IMR-90 (cell line): Measurements from ENCODE around the gene KCNK7. TPM values are rescaled to one million over a fixed set of nuclear protein-coding genes. Genes with fewer than 3 reads are reported as not detected.
A peak's percentile ranks its signal among the peaks of the same experiment; 100 is the strongest.

Experiments
- SMC3 ChIP-seq: fragments of 150-350 bp; IDR thresholded peaks from 2 replicates; pipeline ENCODE4 v1.6.1; 2016; ENCODE audit warnings: low read depth, mild to moderate bottlenecking, antibody characterized with exemption, low read length, moderate library complexity
- polyA plus RNA-seq, 3 experiments: library from polyadenylated mRNA; depleted of rRNA; stranded (reverse); fragments of >200 nt; gene quantifications; 2 replicates each; pipeline ENCODE4 v1.2.3, GENCODE V29; 2012; ENCODE audit warnings: low replicate concordance in 1 of 3
- total RNA-seq: library from RNA; depleted of rRNA; stranded (reverse); fragments of >200 nt; gene quantifications from 2 replicates; pipeline ENCODE4 v1.2.3, GENCODE V29; 2012
- TF ChIP-seq, protein P1 (sequence below): fragments of 150-350 bp; IDR thresholded peaks from 2 replicates; pipeline ENCODE4 v1.6.1; 2017; ENCODE audit warnings: mild to moderate bottlenecking, antibody characterized with exemption, low read length, low read depth

The KCNK7 gene
- total and polyA plus RNA-seq, 2 of the 4 experiments (the other 2 are of a cell fraction) = 0.09 TPM; not detected in 1

DNA sequence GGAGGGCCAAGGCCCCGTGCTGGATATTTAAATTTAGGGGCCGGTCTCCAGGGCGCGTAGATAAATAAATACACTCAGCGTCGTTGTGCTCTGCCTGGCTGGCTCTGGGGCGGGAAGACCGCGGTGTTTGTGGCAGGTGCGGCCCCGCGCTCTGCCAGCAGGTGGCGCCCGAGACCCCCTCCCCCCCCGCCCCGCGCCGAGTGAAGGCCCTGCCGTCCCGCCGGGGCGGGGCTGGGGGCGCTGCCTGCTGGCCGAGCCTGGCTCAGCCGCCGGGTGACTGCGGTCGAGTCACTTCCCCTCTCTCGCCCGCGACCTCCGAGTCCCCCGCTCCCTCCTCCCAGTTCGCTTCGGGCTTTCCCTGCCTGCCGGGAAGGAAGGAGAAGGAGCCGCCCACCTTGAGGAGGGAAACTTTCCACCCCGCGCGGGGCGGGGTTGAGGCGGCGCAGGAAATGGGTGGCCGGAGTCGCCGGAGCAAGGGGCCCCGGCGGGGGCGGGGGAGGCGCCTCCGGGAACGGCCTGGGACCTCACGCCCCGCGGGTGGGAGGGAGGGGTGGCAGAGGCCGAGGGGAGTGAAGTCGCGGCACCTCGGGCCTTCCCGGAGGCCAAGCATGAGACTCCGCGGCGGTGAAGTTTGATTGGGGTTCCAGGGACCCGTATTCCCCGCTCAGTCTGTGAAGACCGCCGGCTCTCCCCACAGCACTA, 21.3 kb downstream of the KCNK7 start (continued):
- TF ChIP-seq, protein P1, sequence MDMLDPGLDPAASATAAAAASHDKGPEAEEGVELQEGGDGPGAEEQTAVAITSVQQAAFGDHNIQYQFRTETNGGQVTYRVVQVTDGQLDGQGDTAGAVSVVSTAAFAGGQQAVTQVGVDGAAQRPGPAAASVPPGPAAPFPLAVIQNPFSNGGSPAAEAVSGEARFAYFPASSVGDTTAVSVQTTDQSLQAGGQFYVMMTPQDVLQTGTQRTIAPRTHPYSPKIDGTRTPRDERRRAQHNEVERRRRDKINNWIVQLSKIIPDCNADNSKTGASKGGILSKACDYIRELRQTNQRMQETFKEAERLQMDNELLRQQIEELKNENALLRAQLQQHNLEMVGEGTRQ = peak; percentile 4; the same call in 1 of the 2 replicates
- TF ChIP-seq SMC3 = peak; percentile 41
